SK-N-SH (cell line): Measurements from ENCODE around the gene COMT. TPM values are rescaled to one million over a fixed set of nuclear protein-coding genes. Genes with fewer than 3 reads are reported as not detected.
A peak's percentile ranks its signal among the peaks of the same experiment; 100 is the strongest.

Experiments used
- CTCF ChIA-PET: fragments of 300-600, 350-600 bp; formaldehyde crosslinking; extraction: SDS; loops from one replicate; lab custom pipeline; 2021; lab: Yijun Ruan, JAX
- POLR2A ChIA-PET: fragments of 350-600 bp; sonication (Branson Sonifier 250); formaldehyde crosslinking; extraction: SDS; loops from one replicate; lab custom pipeline; 2020; ENCODE audit warnings: antibody characterized with exemption, inconsistent platforms; lab: Yijun Ruan, JAX
- DNase-seq: peaks from one replicate; pipeline ENCODE4 v3.0.0; 2012
- H2AFZ ChIP-seq: fragments of 200-600 bp; sonication (generic); 2 replicates; pipeline ENCODE4 v1.8.1; 2016; ENCODE audit warnings: antibody characterized with exemption, mild to moderate bottlenecking, low read depth
- H3F3A ChIP-seq: fragments of 200-600 bp; sonication (generic); replicated peaks from 2 replicates; pipeline ENCODE3; 2016; ENCODE audit warnings: antibody characterized with exemption, mild to moderate bottlenecking; ENCODE audit not compliant: insufficient read depth
- H3K27ac ChIP-seq, 2 experiments: fragments of 200-500 bp in 1 of 2; fragments of 200-600 bp in 1 of 2; sonication (Bioruptor generic) in 1 of 2; sonication (generic), shearing (Covaris generic) in 1 of 2; 2 replicates each; pipeline versions ENCODE4 v1.5.1 to v1.6.1; 2014 to 2016; ENCODE audit warnings: low read depth in 2 of 2, inconsistent platforms in 1 of 2, low read length in 1 of 2, mild to moderate bottlenecking in 1 of 2, mixed read lengths in 1 of 2
- H3K27me3 ChIP-seq: fragments of 200-600 bp; sonication (generic), shearing (Covaris generic); 2 replicates; pipeline ENCODE4 v1.6.1; 2016; ENCODE audit warnings: mixed run types; ENCODE audit not compliant: insufficient read depth
- H3K36me3 ChIP-seq, 2 experiments: fragments of 200-500 bp in 1 of 2; fragments of 200-600 bp in 1 of 2; sonication (Bioruptor generic) in 1 of 2; sonication (generic) in 1 of 2; replicated peaks in 1 of 2; 2 replicates each; pipeline versions ENCODE3 to v1.5.1; 2014 to 2016; ENCODE audit warnings: low read length in 1 of 2, mild to moderate bottlenecking in 1 of 2; ENCODE audit not compliant: insufficient read depth in 2 of 2, control insufficient read depth in 1 of 2
- H3K4me1 ChIP-seq, 2 experiments: fragments of 200-500 bp in 1 of 2; fragments of 200-600 bp in 1 of 2; sonication (Bioruptor generic) in 1 of 2; sonication (generic), shearing (Covaris generic) in 1 of 2; 2 replicates each; pipeline versions ENCODE4 v1.5.1 to v1.6.1; 2014 to 2016; ENCODE audit warnings: low read depth in 1 of 2, low read length in 1 of 2, mixed run types in 1 of 2; ENCODE audit not compliant: insufficient read depth in 2 of 2, control insufficient read depth in 1 of 2
- H3K4me2 ChIP-seq: fragments of 200-600 bp; sonication (generic), shearing (Covaris generic); 2 replicates; pipeline ENCODE4 v1.6.1; 2017; ENCODE audit warnings: mixed run types
- H3K4me3 ChIP-seq, 2 experiments: fragments of 200-500 bp in 1 of 2; fragments of 200-600 bp in 1 of 2; sonication (Bioruptor generic) in 1 of 2; sonication (generic), shearing (Covaris generic) in 1 of 2; 2 replicates each; pipeline versions ENCODE4 v1.5.1 to v1.8.1; 2014 to 2016; ENCODE audit warnings: low read depth in 2 of 2, inconsistent platforms in 1 of 2, low read length in 1 of 2, mild to moderate bottlenecking in 1 of 2, mixed read lengths in 1 of 2, moderate library complexity in 1 of 2
- H3K79me2 ChIP-seq: fragments of 200-600 bp; sonication (generic); 2 replicates; pipeline ENCODE4 v1.8.1; 2017; ENCODE audit warnings: mild to moderate bottlenecking; ENCODE audit not compliant: insufficient read depth
- H3K9ac ChIP-seq: fragments of 200-600 bp; sonication (generic); 2 replicates; pipeline ENCODE4 v1.6.1; 2017; ENCODE audit warnings: mixed run types
- H3K9me2 ChIP-seq: fragments of 200-600 bp; sonication (generic); 2 replicates; pipeline ENCODE4 v1.6.1; 2017; ENCODE audit warnings: mixed run types
- H3K9me3 ChIP-seq: fragments of 200-600 bp; sonication (generic); 2 replicates; pipeline ENCODE4 v1.6.1; 2017; ENCODE audit warnings: mixed run types, mild to moderate bottlenecking, moderate library complexity
- H4K20me1 ChIP-seq: fragments of 200-600 bp; sonication (generic); 2 replicates; pipeline ENCODE4 v1.6.1; 2017; ENCODE audit warnings: mild to moderate bottlenecking, mixed run types; ENCODE audit not compliant: insufficient read depth
- CHD2 ChIP-seq: fragments of 150-350 bp; IDR thresholded peaks from 2 replicates; pipeline ENCODE4 v1.6.1; 2018; ENCODE audit warnings: low read length; ENCODE audit not compliant: partially characterized antibody
- EZH2phosphoT487 ChIP-seq: fragments of 200-600 bp; sonication (generic); IDR thresholded peaks from 2 replicates; pipeline ENCODE4 v1.6.1; 2017; ENCODE audit warnings: low read depth, mixed run types, mild to moderate bottlenecking, antibody characterized with exemption, moderate library complexity, borderline replicate concordance
- FOSL2 ChIP-seq: IDR thresholded peaks from 2 replicates; pipeline ENCODE4 v1.4.0; 2012; ENCODE audit warnings: low read depth, mild to moderate bottlenecking, moderate library complexity, borderline replicate concordance
- GABPA ChIP-seq: IDR thresholded peaks from 2 replicates; pipeline ENCODE4 v1.4.0; 2012; ENCODE audit warnings: low read depth, mild to moderate bottlenecking
- JUND ChIP-seq: IDR thresholded peaks from 2 replicates; pipeline ENCODE4 v1.4.0; 2012
- MEF2A ChIP-seq: IDR thresholded peaks from 2 replicates; pipeline ENCODE4 v1.4.0; 2012; ENCODE audit warnings: low read depth, borderline replicate concordance
- RAD21 ChIP-seq: IDR thresholded peaks from 2 replicates; pipeline ENCODE4 v1.6.1; 2012; ENCODE audit warnings: mild to moderate bottlenecking, low read length
- RCOR1 ChIP-seq: fragments of 150-350 bp; IDR thresholded peaks from 2 replicates; pipeline ENCODE4 v1.6.1; 2017; ENCODE audit warnings: antibody characterized with exemption, low read length
- RFX5 ChIP-seq: IDR thresholded peaks from 2 replicates; pipeline ENCODE4 v1.6.1; 2012; ENCODE audit warnings: mild to moderate bottlenecking, improper control_type of control experiment, low read length
- SIN3A ChIP-seq: IDR thresholded peaks from 2 replicates; pipeline ENCODE4 v1.6.1; 2012; ENCODE audit warnings: low read depth, mild to moderate bottlenecking, low read length, moderate library complexity, borderline replicate concordance
- SMC3 ChIP-seq: IDR thresholded peaks from 2 replicates; pipeline ENCODE4 v1.6.1; 2012; ENCODE audit warnings: low read depth, low read length, improper control_type of control experiment
- TEAD4 ChIP-seq: IDR thresholded peaks from 2 replicates; pipeline ENCODE4 v1.4.0; 2012; ENCODE audit warnings: mild to moderate bottlenecking, borderline replicate concordance; ENCODE audit not compliant: insufficient read depth
- WGBS: methylation state at CpG from one replicate; pipeline ENCODE4 v1.1.6; 2017; ENCODE audit warnings: low lambda C conversion rate; 5-methylcytosine and 5-hydroxymethylcytosine counted together
- polyA plus RNA-seq, 3 experiments: library from polyadenylated mRNA; depleted of rRNA; stranded (reverse); fragments of >200 nt; gene quantifications; 2 replicates each; pipeline ENCODE4 v1.2.3, GENCODE V29; 2012
- TF ChIP-seq, protein P1 (sequence below): IDR thresholded peaks from 2 replicates; pipeline ENCODE4 v1.6.1; 2012; ENCODE audit warnings: mild to moderate bottlenecking, low read depth, low read length, moderate library complexity
- TF ChIP-seq, protein P2 (sequence below): fragments of 150-350 bp; IDR thresholded peaks from 2 replicates; pipeline ENCODE4 v1.6.1; 2016; ENCODE audit warnings: mild to moderate bottlenecking, low read depth, low read length
- TF ChIP-seq, protein P3 (sequence below): fragments of 200-600 bp; sonication (generic); IDR thresholded peaks from 2 replicates; pipeline ENCODE4 v1.6.1; 2017; ENCODE audit warnings: antibody characterized with exemption, mild to moderate bottlenecking, moderate library complexity

Gene COMT
- polyA plus RNA-seq, 1 of the 3 experiments (the other 2 are of a cell fraction), result 343 TPM

DNA sequence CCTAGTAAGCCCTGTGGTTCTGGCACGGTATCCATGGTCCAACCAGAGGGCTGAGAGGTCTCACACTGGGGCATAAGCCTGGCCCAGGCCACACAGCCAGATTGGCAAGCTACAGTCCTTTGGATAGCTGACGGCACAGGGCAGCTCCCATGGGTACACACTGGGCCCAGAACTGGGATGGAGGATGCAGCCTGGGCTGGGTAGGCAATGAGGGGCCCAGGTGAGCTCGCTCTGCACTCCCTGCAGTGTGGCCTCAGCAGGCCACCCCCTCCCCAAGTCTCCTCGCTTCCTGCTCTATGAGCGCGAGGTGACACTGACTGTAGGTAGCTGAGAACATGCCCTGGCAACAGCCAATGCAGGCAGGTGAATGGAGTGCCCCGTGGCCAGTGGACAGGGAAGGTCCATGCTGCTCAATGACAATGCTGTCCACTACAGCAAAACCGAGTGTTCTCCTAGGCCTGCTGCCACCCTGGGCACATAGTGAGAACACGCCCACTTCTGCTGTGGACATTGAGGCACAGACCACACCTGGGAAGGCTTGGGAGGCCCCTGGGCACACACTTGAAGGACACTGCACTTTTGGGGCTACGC, 71.3 kb downstream of the COMT start:
- Histone ChIP-seq H3K27ac (peak overlapping the region in 1 of 2 experiments; percentile 53; a peak in 1 of 4 replicates), H3K4me3 (no peak overlapping the region), H4K20me1 (no peaks in the 10 kb centered on the region), H3K4me2 (no peak overlapping the region), H2AFZ (no peak overlapping the region), H3K27me3 (no peaks in the 10 kb centered on the region), H3K79me2 (no peaks in the 10 kb centered on the region), H3K9ac (no peak overlapping the region), H3K9me3 (no peaks in the 10 kb centered on the region), H3K36me3 (no peaks in the 10 kb centered on the region), H3K9me2 (no peaks in the 10 kb centered on the region), H3F3A (peaks cover 5% of the 10 kb centered on the region), H3K4me1 (peaks cover 0 to 79% of the 10 kb centered on the region in 2 experiments; a peak in 2 of 4 replicates)
- ChIA-PET POLR2A (interaction anchor here (0.9 to 4.8 kb wide), 8 partner anchors 8 to 50 kb away, joined by 3 to 63 read pairs (median 6); partner anchors contain the start of gene TANGO2), CTCF (interaction anchor here (0.8 to 8.9 kb wide), 24 partner anchors 9 to 282 kb away, joined by 3 to 501 read pairs (median 6); partner anchors contain the start of genes COMT, RANBP1, TANGO2 and TXNRD2)
- no peak for DNase-seq
- 97% methylated on average over 7 of the region's 10 CpGs for WGBS
- no peak for TF ChIP-seq RCOR1
- no peak for TF ChIP-seq SMC3
- no peak for TF ChIP-seq JUND
- no peak for TF ChIP-seq RFX5
- no peak for TF ChIP-seq FOSL2

DNA sequence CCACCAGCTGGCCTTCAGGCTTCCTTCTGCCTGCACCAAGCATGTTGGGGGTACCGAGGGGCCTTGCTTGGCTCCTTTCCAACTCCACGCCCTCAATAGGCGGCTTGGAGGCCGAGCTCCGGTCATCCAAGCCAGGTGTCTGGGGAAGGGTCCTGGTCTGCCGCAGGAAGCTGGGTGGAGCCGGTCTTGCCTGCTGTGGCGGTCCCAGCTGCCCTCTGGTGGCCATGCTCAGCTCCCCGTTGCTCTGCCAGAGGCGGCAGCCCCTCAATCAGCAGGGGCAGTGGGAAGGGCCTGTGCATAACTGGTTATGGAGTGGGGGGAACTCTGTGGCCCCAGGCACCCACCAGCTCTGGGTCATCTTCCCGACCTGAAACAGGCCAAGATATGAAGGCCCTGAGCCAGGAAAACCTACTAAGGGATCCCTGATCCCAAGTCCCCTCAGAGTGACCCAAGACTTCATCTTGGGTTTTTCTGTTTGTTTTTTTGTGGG, 71.9 kb downstream of the COMT start:
- H3K79me2 ChIP-seq, result no peaks in the 10 kb centered on the region
- ChIA-PET CTCF (interaction anchor here (0.8 to 8.9 kb wide), 25 partner anchors 8 to 283 kb away, joined by 3 to 501 read pairs (median 5); partner anchors contain the start of genes COMT, RANBP1, TANGO2 and TXNRD2), POLR2A (interaction anchor here (0.9 to 4.8 kb wide), 8 partner anchors 8 to 51 kb away, joined by 3 to 63 read pairs (median 6); partner anchors contain the start of gene TANGO2)
- H3K9ac ChIP-seq, result no peak overlapping the region
- H3K27me3 ChIP-seq, result no peaks in the 10 kb centered on the region
- H3K4me1 ChIP-seq, result peaks cover 0 to 73% of the 10 kb centered on the region in 2 experiments; a peak in 1 of 4 replicates
- 13% methylated on average over 1 of the region's 11 CpGs for WGBS
- H3F3A ChIP-seq, result peaks cover 5% of the 10 kb centered on the region
- peak overlapping the region in 1 of 2 experiments; percentile 53; a peak in 1 of 4 replicates for H3K27ac ChIP-seq
- H3K9me2 ChIP-seq, result no peaks in the 10 kb centered on the region
- no peaks in the 10 kb centered on the region for H4K20me1 ChIP-seq
- H3K36me3 ChIP-seq, result no peaks in the 10 kb centered on the region
- TF ChIP-seq, protein P1, sequence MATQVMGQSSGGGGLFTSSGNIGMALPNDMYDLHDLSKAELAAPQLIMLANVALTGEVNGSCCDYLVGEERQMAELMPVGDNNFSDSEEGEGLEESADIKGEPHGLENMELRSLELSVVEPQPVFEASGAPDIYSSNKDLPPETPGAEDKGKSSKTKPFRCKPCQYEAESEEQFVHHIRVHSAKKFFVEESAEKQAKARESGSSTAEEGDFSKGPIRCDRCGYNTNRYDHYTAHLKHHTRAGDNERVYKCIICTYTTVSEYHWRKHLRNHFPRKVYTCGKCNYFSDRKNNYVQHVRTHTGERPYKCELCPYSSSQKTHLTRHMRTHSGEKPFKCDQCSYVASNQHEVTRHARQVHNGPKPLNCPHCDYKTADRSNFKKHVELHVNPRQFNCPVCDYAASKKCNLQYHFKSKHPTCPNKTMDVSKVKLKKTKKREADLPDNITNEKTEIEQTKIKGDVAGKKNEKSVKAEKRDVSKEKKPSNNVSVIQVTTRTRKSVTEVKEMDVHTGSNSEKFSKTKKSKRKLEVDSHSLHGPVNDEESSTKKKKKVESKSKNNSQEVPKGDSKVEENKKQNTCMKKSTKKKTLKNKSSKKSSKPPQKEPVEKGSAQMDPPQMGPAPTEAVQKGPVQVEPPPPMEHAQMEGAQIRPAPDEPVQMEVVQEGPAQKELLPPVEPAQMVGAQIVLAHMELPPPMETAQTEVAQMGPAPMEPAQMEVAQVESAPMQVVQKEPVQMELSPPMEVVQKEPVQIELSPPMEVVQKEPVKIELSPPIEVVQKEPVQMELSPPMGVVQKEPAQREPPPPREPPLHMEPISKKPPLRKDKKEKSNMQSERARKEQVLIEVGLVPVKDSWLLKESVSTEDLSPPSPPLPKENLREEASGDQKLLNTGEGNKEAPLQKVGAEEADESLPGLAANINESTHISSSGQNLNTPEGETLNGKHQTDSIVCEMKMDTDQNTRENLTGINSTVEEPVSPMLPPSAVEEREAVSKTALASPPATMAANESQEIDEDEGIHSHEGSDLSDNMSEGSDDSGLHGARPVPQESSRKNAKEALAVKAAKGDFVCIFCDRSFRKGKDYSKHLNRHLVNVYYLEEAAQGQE, result no peak
- TF ChIP-seq GABPA (no peak), RFX5 (no peak), SMC3 (peak; percentile 99), RAD21 (peak; percentile 96), SIN3A (no peak), MEF2A (no peak), EZH2phosphoT487 (no peak), CHD2 (peak; percentile 59), TEAD4 (no peak)
- TF ChIP-seq, protein P2, sequence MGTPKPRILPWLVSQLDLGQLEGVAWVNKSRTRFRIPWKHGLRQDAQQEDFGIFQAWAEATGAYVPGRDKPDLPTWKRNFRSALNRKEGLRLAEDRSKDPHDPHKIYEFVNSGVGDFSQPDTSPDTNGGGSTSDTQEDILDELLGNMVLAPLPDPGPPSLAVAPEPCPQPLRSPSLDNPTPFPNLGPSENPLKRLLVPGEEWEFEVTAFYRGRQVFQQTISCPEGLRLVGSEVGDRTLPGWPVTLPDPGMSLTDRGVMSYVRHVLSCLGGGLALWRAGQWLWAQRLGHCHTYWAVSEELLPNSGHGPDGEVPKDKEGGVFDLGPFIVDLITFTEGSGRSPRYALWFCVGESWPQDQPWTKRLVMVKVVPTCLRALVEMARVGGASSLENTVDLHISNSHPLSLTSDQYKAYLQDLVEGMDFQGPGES, result no peak
- TF ChIP-seq, protein P3, sequence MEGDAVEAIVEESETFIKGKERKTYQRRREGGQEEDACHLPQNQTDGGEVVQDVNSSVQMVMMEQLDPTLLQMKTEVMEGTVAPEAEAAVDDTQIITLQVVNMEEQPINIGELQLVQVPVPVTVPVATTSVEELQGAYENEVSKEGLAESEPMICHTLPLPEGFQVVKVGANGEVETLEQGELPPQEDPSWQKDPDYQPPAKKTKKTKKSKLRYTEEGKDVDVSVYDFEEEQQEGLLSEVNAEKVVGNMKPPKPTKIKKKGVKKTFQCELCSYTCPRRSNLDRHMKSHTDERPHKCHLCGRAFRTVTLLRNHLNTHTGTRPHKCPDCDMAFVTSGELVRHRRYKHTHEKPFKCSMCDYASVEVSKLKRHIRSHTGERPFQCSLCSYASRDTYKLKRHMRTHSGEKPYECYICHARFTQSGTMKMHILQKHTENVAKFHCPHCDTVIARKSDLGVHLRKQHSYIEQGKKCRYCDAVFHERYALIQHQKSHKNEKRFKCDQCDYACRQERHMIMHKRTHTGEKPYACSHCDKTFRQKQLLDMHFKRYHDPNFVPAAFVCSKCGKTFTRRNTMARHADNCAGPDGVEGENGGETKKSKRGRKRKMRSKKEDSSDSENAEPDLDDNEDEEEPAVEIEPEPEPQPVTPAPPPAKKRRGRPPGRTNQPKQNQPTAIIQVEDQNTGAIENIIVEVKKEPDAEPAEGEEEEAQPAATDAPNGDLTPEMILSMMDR, result peak; percentile 81
- peak; percentile 86 for DNase-seq
- no peak overlapping the region; a peak in 1 of 4 replicates for H3K4me3 ChIP-seq
- no peak overlapping the region for H3K4me2 ChIP-seq
- H2AFZ ChIP-seq, result no peak overlapping the region
- H3K9me3 ChIP-seq, result no peaks in the 10 kb centered on the region
